Measurements from ENCODE around the gene ITIH3. TPM values are rescaled to one million over a fixed set of nuclear protein-coding genes. Genes with fewer than 3 reads are reported as not detected.

Gene ITIH3
- total and polyA plus RNA-seq, 2 of the 4 experiments (the other 2 are of a cell fraction): 0.72 to 0.94 TPM

- BruUV-seq (replicated peaks): no TSS peak
- Histone ChIP-seq H4K91ac (ENCODE audit: insufficient read depth, low read depth, low read length) (no peak overlapping the region), H2AK5ac (ENCODE audit: low read depth, low read length) (no peak overlapping the region), H3K4ac (ENCODE audit: low read depth, low read length) (no peak overlapping the region), H2BK15ac (ENCODE audit: low read depth, low read length) (no peak overlapping the region), H3K9ac (ENCODE audit: low read depth, low read length) (no peak overlapping the region), H3K4me3 (ENCODE audit: insufficient read depth, low read depth, low read length) (no peak overlapping the region), H3K14ac (replicated peaks; ENCODE audit: low read depth, low read length) (no peak overlapping the region), H3K79me1 (ENCODE audit: low read depth in 1 of 2, low read length in 2 of 2) (no peaks in the 10 kb centered on the region), H2AK9ac (replicated peaks; ENCODE audit: low read depth, low read length, poor library complexity) (no peak overlapping the region), H3K56ac (ENCODE audit: extremely low read depth, insufficient read depth, low read length) (no peak overlapping the region), H2BK120ac (ENCODE audit: low read depth, low read length) (no peak overlapping the region), H2AFZ (replicated peaks; ENCODE audit: low read length, poor library complexity) (no peak overlapping the region), H4K8ac (ENCODE audit: low read depth in 2 of 2, low read length in 2 of 2) (no peak overlapping the region), H3K36me3 (ENCODE audit: control insufficient read depth, insufficient read depth, low read length) (no peaks in the 10 kb centered on the region), H3K4me1 (ENCODE audit: control insufficient read depth, insufficient read depth, low read length) (peaks cover 1% of the 10 kb centered on the region; the same call in 1 of the 2 replicates), H3K9me3 (ENCODE audit: control insufficient read depth, insufficient read depth, low read length) (no peaks in the 10 kb centered on the region), H3K4me2 (ENCODE audit: low read depth, low read length) (no peak overlapping the region), H3K23ac (ENCODE audit: low read depth, low read length) (no peak overlapping the region), H4K5ac (ENCODE audit: low read depth, low read length) (no peak overlapping the region), H3K27me3 (ENCODE audit: control insufficient read depth, insufficient read depth, low read length) (peaks cover 27% of the 10 kb centered on the region; the same call in 1 of the 2 replicates), H3K27ac (ENCODE audit: insufficient read depth, low read length) (no peak overlapping the region), H3K18ac (ENCODE audit: low read depth, low read length) (no peak overlapping the region), H4K20me1 (ENCODE audit: insufficient read depth, low read length) (no peaks in the 10 kb centered on the region), H2BK20ac (ENCODE audit: low read depth, low read length) (no peak overlapping the region), H2BK5ac (ENCODE audit: low read depth, low read length, poor library complexity, severe bottlenecking) (no peak overlapping the region), H3K9me1 (ENCODE audit: insufficient read depth, low read length) (no peaks in the 10 kb centered on the region)
- 100% methylated on average over 2 of the region's 9 CpGs; no CpG with 5 or more reads in 1 of the 2 experiments for WGBS, 2 experiments (ENCODE audit: extremely low coverage in 2 of 2, insufficient read length in 1 of 2)
- intact Hi-C loops (cut with micrococcal nuclease): no loop called here
- POLR2A ChIA-PET (ENCODE audit: unreplicated experiment): interaction anchor here (0.5 kb wide), 1 partner anchor 10 kb away, joined by 3 read pairs; no protein-coding TSS in a partner anchor
- in situ Hi-C loops (cut with MboI; ENCODE audit: low sequenced_read_pairs): no loop called here
- CTCF ChIA-PET: no interaction called here
- ATAC-seq (ENCODE audit: low read depth) (no peak), DNase-seq (no peak)
- dilution Hi-C loops (cut with HindIII; ENCODE audit: low sequenced_read_pairs, unreplicated experiment): no loop called here
- TF ChIP-seq BHLHE40 (IDR thresholded peaks at IDR 0.05; ENCODE audit: low read depth, low read length) (no peak), RAD21 (IDR thresholded peaks at IDR 0.05; ENCODE audit: low read length) (no peak), RFX5 (IDR thresholded peaks at IDR 0.05; ENCODE audit: low read depth, low read length) (no peak), CHD1 (IDR thresholded peaks at IDR 0.05; ENCODE audit: low read depth, low read length) (no peak), POLR2A (IDR thresholded peaks at IDR 0.05; ENCODE audit: low read depth, low read length) (no peak), ELK1 (IDR thresholded peaks at IDR 0.05; ENCODE audit: borderline replicate concordance, low read depth, low read length) (no peak), FOS (IDR thresholded peaks at IDR 0.05; ENCODE audit: low read depth, low read length) (no peak), CEBPB (IDR thresholded peaks at IDR 0.05; ENCODE audit: low read depth, low read length) (no peak), USF2 (IDR thresholded peaks at IDR 0.05; ENCODE audit: low read depth, low read length) (no peak), NFE2L2 (IDR thresholded peaks at IDR 0.05; ENCODE audit: low read depth, low read length) (no peak), RCOR1 (IDR thresholded peaks at IDR 0.05; ENCODE audit: insufficient replicate concordance, low read length) (no peak), MAFK (IDR thresholded peaks at IDR 0.05; ENCODE audit: low read depth, low read length) (no peak), MXI1 (IDR thresholded peaks at IDR 0.05; ENCODE audit: borderline replicate concordance, low read depth, low read length) (no peak), MAZ (IDR thresholded peaks at IDR 0.05; ENCODE audit: borderline replicate concordance, low read depth, low read length) (no peak), CTCF (conservative IDR thresholded peaks at IDR 0.05; ENCODE audit: low read depth, low read length) (no peak)
Measured at GRCh38 chr3:52793702-52794611, 639 bp upstream of the ITIH3 start.

Measured in IMR-90 (cell line).